Fibroblast of peridontal ligament (primary cell): ENCODE results near the gene MKS1.

Experiments
- DNase-seq: peaks from one replicate; pipeline ENCODE4 v3.0.0-alpha.2; 2010; ENCODE audit errors: extremely low read depth

MKS1 gene

GRCh38 chr17:58219007-58219788 lies at the start of gene MKS1:
TSS of gene MKS1 (minus strand) at chr17:58219255. CDS start at chr17:58219230, 25 bp downstream.
- DNase-seq, result peak; percentile 86

- no peak for DNase-seq
Observed at GRCh38 chr17:58268326-58268725, 49.3 kb upstream of the MKS1 start.

- no peak for DNase-seq
Observed at GRCh38 chr17:58267347-58268324, 48.6 kb upstream of the MKS1 start.

GRCh38 chr17:58265902-58266875 lies 47.1 kb upstream of the MKS1 start:
- DNase-seq, result no peak

GRCh38 chr17:58265271-58265670 lies 46.2 kb upstream of the MKS1 start:
- no peak for DNase-seq

- no peak for DNase-seq
Observed at GRCh38 chr17:58264407-58265103, 45.5 kb upstream of the MKS1 start.

GRCh38 chr17:58263773-58264172 lies 44.7 kb upstream of the MKS1 start:
- DNase-seq, result no peak

GRCh38 chr17:58262149-58262548 lies 43.1 kb upstream of the MKS1 start:
- DNase-seq, result no peak

GRCh38 chr17:58254803-58255202 lies 35.7 kb upstream of the MKS1 start:
- DNase-seq, result no peak

- no peak for DNase-seq
Observed at GRCh38 chr17:58253082-58253481, 34.0 kb upstream of the MKS1 start.

GRCh38 chr17:58252141-58252540 lies 33.1 kb upstream of the MKS1 start:
- DNase-seq, result no peak

GRCh38 chr17:58250344-58251011 lies 31.4 kb upstream of the MKS1 start:
- no peak for DNase-seq

- peak; percentile 38 for DNase-seq
Observed at GRCh38 chr17:58249270-58250133, 30.4 kb upstream of the MKS1 start.

- no peak for DNase-seq
Observed at GRCh38 chr17:58248955-58249269, 29.9 kb upstream of the MKS1 start.

GRCh38 chr17:58247511-58248363 lies 28.7 kb upstream of the MKS1 start:
- DNase-seq, result no peak

GRCh38 chr17:58246781-58247180 lies 27.7 kb upstream of the MKS1 start:
- DNase-seq, result no peak

- DNase-seq, result no peak
Observed at GRCh38 chr17:58246104-58246740, 27.2 kb upstream of the MKS1 start.
